ENCODE results near the gene IGSF21.

The IGSF21 gene

DNA sequence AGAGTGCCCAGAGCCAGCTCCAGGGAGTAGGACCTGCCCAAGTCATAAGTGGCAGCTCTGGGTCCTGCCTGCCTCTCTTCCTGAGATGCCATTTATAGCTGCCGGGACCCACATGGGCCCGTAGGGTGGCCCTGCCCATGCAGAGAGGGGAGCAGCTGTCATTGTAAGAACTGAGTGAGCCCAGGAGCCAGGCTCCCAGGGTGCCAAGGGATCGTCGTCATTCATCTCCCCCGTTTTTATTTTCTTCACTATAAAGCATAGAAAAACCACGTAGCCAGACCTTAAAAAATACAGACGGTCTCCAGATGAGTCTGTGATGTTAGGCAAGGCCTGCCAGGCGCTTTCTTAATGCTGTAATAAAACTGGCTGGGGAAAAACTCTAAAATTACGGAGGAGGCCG is 90.7 kb downstream of the IGSF21 start:
- Histone ChIP-seq H3K4me3 (ENCODE audit: low read depth, low read length, poor library complexity, severe bottlenecking) (no peak overlapping the region), H3K36me3 (ENCODE audit: insufficient read depth, low read length) (no peaks in the 10 kb centered on the region), H3K79me2 (ENCODE audit: insufficient read depth, low read length) (no peaks in the 10 kb centered on the region), H3K9me2 (ENCODE audit: low read depth, low read length) (no peaks in the 10 kb centered on the region), H3K9ac (ENCODE audit: low read length) (no peak overlapping the region), H3K4me1 (ENCODE audit: insufficient read depth, low read length, severe bottlenecking) (no peaks in the 10 kb centered on the region), H3K4me2 (ENCODE audit: low read length) (no peak overlapping the region), H3K9me3 (ENCODE audit: low read length) (no peaks in the 10 kb centered on the region), H2AFZ (ENCODE audit: low read length) (no peak overlapping the region), H3K27ac (ENCODE audit: low read depth, low read length, poor library complexity, severe bottlenecking) (no peak overlapping the region), H3F3A (ENCODE audit: insufficient read depth, low read length) (no peaks in the 10 kb centered on the region), H3K27me3 (ENCODE audit: insufficient read depth, low read length) (no peaks in the 10 kb centered on the region), H4K20me1 (ENCODE audit: insufficient read depth, low read length) (no peaks in the 10 kb centered on the region)
- TF ChIP-seq, protein P1, sequence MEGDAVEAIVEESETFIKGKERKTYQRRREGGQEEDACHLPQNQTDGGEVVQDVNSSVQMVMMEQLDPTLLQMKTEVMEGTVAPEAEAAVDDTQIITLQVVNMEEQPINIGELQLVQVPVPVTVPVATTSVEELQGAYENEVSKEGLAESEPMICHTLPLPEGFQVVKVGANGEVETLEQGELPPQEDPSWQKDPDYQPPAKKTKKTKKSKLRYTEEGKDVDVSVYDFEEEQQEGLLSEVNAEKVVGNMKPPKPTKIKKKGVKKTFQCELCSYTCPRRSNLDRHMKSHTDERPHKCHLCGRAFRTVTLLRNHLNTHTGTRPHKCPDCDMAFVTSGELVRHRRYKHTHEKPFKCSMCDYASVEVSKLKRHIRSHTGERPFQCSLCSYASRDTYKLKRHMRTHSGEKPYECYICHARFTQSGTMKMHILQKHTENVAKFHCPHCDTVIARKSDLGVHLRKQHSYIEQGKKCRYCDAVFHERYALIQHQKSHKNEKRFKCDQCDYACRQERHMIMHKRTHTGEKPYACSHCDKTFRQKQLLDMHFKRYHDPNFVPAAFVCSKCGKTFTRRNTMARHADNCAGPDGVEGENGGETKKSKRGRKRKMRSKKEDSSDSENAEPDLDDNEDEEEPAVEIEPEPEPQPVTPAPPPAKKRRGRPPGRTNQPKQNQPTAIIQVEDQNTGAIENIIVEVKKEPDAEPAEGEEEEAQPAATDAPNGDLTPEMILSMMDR (IDR thresholded peaks at IDR 0.05; ENCODE audit: low read length) = no peak
- no peak for TF ChIP-seq EZH2 (IDR thresholded peaks at IDR 0.05; ENCODE audit: borderline replicate concordance, low read length)

DNA sequence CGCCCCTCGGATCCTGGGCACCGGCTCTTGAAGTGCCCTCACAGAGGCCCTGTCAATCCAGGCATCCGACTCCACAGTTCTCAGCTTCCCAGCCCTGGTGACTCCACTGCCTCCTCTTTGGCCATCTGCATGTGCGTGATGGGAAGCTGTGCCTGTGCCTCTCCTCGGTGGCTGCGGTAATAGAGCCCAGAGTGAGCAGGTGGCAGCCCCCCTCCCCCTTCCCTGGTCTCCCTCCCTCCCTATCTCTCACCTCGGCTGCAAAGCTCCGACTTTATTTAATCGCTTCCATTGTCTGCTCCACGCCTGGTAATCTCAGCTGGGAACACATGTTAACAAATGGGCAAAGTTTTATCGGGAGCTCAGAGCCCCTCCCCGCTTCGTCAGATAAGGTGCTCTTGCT is 91.9 kb downstream of the IGSF21 start:
- H3K36me3 ChIP-seq (ENCODE audit: insufficient read depth, low read length) = no peaks in the 10 kb centered on the region
- H3K27ac ChIP-seq (ENCODE audit: low read depth, low read length, poor library complexity, severe bottlenecking) = no peak overlapping the region
- no peak overlapping the region for H2AFZ ChIP-seq (ENCODE audit: low read length)
- H4K20me1 ChIP-seq (ENCODE audit: insufficient read depth, low read length) = no peaks in the 10 kb centered on the region
- TF ChIP-seq, protein P1 (IDR thresholded peaks at IDR 0.05; ENCODE audit: low read length) = no peak
- TF ChIP-seq EZH2 (IDR thresholded peaks at IDR 0.05; ENCODE audit: borderline replicate concordance, low read length) = no peak
- H3K4me2 ChIP-seq (ENCODE audit: low read length) = no peak overlapping the region
- H3K27me3 ChIP-seq (ENCODE audit: insufficient read depth, low read length) = no peaks in the 10 kb centered on the region
- no peaks in the 10 kb centered on the region for H3K4me1 ChIP-seq (ENCODE audit: insufficient read depth, low read length, severe bottlenecking)
- no peaks in the 10 kb centered on the region for H3F3A ChIP-seq (ENCODE audit: insufficient read depth, low read length)
- no peaks in the 10 kb centered on the region for H3K79me2 ChIP-seq (ENCODE audit: insufficient read depth, low read length)
- no peaks in the 10 kb centered on the region for H3K9me3 ChIP-seq (ENCODE audit: low read length)
- no peaks in the 10 kb centered on the region for H3K9me2 ChIP-seq (ENCODE audit: low read depth, low read length)
- H3K4me3 ChIP-seq (ENCODE audit: low read depth, low read length, poor library complexity, severe bottlenecking) = no peak overlapping the region
- no peak overlapping the region for H3K9ac ChIP-seq (ENCODE audit: low read length)

DNA sequence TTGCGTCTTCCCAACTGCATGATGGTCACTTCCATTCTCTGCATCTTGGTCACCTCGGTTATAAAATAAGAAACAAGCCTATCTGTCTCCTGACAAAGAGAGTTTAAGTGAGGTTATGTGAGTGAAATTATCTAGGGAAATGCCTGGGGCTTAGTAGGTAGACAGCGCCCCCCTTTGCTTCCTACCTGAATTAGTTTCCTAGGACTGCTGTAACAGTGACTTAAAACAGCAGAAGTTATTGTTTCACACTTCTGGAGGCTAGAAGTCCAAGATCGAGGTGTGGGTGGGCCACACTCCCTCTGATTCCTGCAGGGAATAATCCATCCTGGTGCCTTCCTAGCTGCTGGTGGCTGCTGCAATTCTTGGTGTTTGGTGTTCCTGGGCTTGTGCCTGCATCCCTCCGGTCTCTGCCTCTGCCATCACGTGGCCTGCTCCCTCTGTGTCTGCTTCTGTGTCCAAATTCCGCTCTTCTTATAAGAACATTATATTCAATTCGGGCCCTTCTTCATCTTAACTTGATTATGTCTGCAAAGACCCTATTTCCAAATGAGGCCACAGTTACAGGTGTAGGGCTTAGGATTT is 92.6 kb downstream of the IGSF21 start:
- H3K4me1 ChIP-seq (ENCODE audit: insufficient read depth, low read length, severe bottlenecking) = no peaks in the 10 kb centered on the region
- no peak overlapping the region for H3K4me3 ChIP-seq (ENCODE audit: low read depth, low read length, poor library complexity, severe bottlenecking)

More for the DNA sequence above, 92.6 kb downstream of the IGSF21 start:
- Histone ChIP-seq H3K36me3 (ENCODE audit: insufficient read depth, low read length) (no peaks in the 10 kb centered on the region), H3K27ac (ENCODE audit: low read depth, low read length, poor library complexity, severe bottlenecking) (no peak overlapping the region), H3F3A (ENCODE audit: insufficient read depth, low read length) (no peaks in the 10 kb centered on the region), H4K20me1 (ENCODE audit: insufficient read depth, low read length) (no peaks in the 10 kb centered on the region), H3K27me3 (ENCODE audit: insufficient read depth, low read length) (no peaks in the 10 kb centered on the region), H2AFZ (ENCODE audit: low read length) (no peak overlapping the region), H3K9me3 (ENCODE audit: low read length) (no peaks in the 10 kb centered on the region), H3K9ac (ENCODE audit: low read length) (no peak overlapping the region), H3K4me2 (ENCODE audit: low read length) (no peak overlapping the region), H3K9me2 (ENCODE audit: low read depth, low read length) (no peaks in the 10 kb centered on the region), H3K79me2 (ENCODE audit: insufficient read depth, low read length) (no peaks in the 10 kb centered on the region)
- TF ChIP-seq EZH2 (IDR thresholded peaks at IDR 0.05; ENCODE audit: borderline replicate concordance, low read length) = no peak
- TF ChIP-seq, protein P1 (IDR thresholded peaks at IDR 0.05; ENCODE audit: low read length) = no peak

Measured in OCI-LY1 (cell line).